Endothelial cell of umbilical vein (primary cell): ENCODE results near the gene FAM120A. TPM values are rescaled to one million over a fixed set of nuclear protein-coding genes. Genes with fewer than 3 reads are reported as not detected.

ENCODE experiments used
- BruUV-seq: library from RNA; stranded (reverse); fragments of 400-500 nt; replicated peaks from 2 replicates; lab custom pipeline; 2021; lab: Mats Ljungman, UMichigan
- CTCF ChIA-PET: fragments of 300-600, 350-600 bp; sonication (Branson Sonifier 250); formaldehyde crosslinking; loops from one replicate; lab custom pipeline; 2021; ENCODE audit warnings: antibody characterized with exemption, inconsistent platforms; lab: Charles Lee
- POLR2A ChIA-PET: fragments of 300-600, 350-600 bp; sonication (Branson Sonifier 250); formaldehyde crosslinking; loops from one replicate; lab custom pipeline; 2021; ENCODE audit warnings: antibody characterized with exemption, inconsistent platforms; lab: Charles Lee
- DNase-seq: peaks from one replicate; pipeline ENCODE4 v3.0.0-alpha.2; 2011; ENCODE audit warnings: low read depth, low spot score
- FAIRE-seq: peaks from 2 replicates; lab custom pipeline; 2011; peaks lifted over from hg19 to GRCh38; lab: Jason Lieb, UNC
- H2AFZ ChIP-seq: 2 replicates; pipeline ENCODE4 v1.6.0; 2012; ENCODE audit warnings: low read depth, low read length, control low read depth, inconsistent platforms
- H3K27ac ChIP-seq: 2 replicates; pipeline ENCODE4 v1.5.1; 2011; ENCODE audit warnings: low read depth, mild to moderate bottlenecking, control low read depth, low read length, moderate library complexity; ENCODE audit not compliant: insufficient read depth
- H3K27me3 ChIP-seq, 2 experiments: 2 replicates each; pipeline versions ENCODE4 v1.6.0 to v1.6.1; 2011; ENCODE audit warnings: low read length in 2 of 2, mixed read lengths in 1 of 2; ENCODE audit not compliant: control insufficient read depth in 2 of 2, insufficient read depth in 2 of 2
- H3K36me3 ChIP-seq, 2 experiments: 2 replicates in 1 of 2; 3 replicates in 1 of 2; pipeline ENCODE4 v1.5.1; 2011; ENCODE audit warnings: low read length in 2 of 2, mild to moderate bottlenecking in 1 of 2, moderate library complexity in 1 of 2; ENCODE audit not compliant: control insufficient read depth in 2 of 2, insufficient read depth in 2 of 2; ENCODE audit errors: extremely low read depth in 1 of 2
- H3K4me1 ChIP-seq: 3 replicates; pipeline ENCODE4 v1.5.1; 2011; ENCODE audit warnings: mild to moderate bottlenecking, low read length; ENCODE audit not compliant: control insufficient read depth, insufficient read depth; ENCODE audit errors: extremely low read depth
- H3K4me2 ChIP-seq: 2 replicates; pipeline ENCODE4 v1.6.1; 2011; ENCODE audit warnings: low read length, control low read depth, mixed read lengths; ENCODE audit not compliant: insufficient read depth
- H3K4me3 ChIP-seq, 3 experiments: fragments of 200-600 bp in 1 of 3; sonication (generic), shearing (Covaris generic) in 1 of 3; replicated peaks in 1 of 3; 2 replicates each; pipeline ENCODE4 v1.5.1; 2011 to 2016; ENCODE audit warnings: control low read depth in 3 of 3, low read length in 3 of 3, mild to moderate bottlenecking in 2 of 3, inconsistent platforms in 1 of 3, low read depth in 1 of 3, moderate library complexity in 1 of 3; ENCODE audit not compliant: insufficient read depth in 1 of 3
- H3K79me2 ChIP-seq: 2 replicates; pipeline ENCODE4 v1.6.0; 2012; ENCODE audit warnings: low read length, inconsistent platforms; ENCODE audit not compliant: control insufficient read depth, insufficient read depth
- H3K9ac ChIP-seq: replicated peaks from 2 replicates; pipeline ENCODE3; 2011; ENCODE audit warnings: low read length, control low read depth; ENCODE audit not compliant: insufficient read depth; ENCODE audit errors: extremely low read depth
- H3K9me1 ChIP-seq: replicated peaks from 3 replicates; pipeline ENCODE4 v1.6.0; 2011; ENCODE audit warnings: mild to moderate bottlenecking, low read length; ENCODE audit not compliant: control insufficient read depth, insufficient read depth; ENCODE audit errors: extremely low read depth
- H3K9me3 ChIP-seq: replicated peaks from 2 replicates; pipeline ENCODE4 v1.5.1; 2012; ENCODE audit warnings: low read length, inconsistent platforms; ENCODE audit not compliant: control insufficient read depth, insufficient read depth
- H4K20me1 ChIP-seq: replicated peaks from 2 replicates; pipeline ENCODE3; 2011; ENCODE audit warnings: mild to moderate bottlenecking, low read length; ENCODE audit not compliant: control insufficient read depth, insufficient read depth; ENCODE audit errors: extremely low read depth
- CTCF ChIP-seq, 2 donors: IDR thresholded peaks; 1 replicate in 1 of 2; 2 replicates in 1 of 2; pipeline ENCODE4 v1.5.1; 2011; ENCODE audit warnings: low read length in 2 of 2, mild to moderate bottlenecking in 2 of 2, moderate library complexity in 2 of 2, control low read depth in 1 of 2, inconsistent platforms in 1 of 2, low read depth in 1 of 2; ENCODE audit not compliant: insufficient read depth in 1 of 2; ENCODE audit errors: extremely low read depth in 1 of 2
- EZH2 ChIP-seq: IDR thresholded peaks from 2 replicates; pipeline ENCODE4 v1.6.1; 2012; ENCODE audit warnings: borderline replicate concordance, low read depth, mild to moderate bottlenecking, moderate library complexity, low read length, inconsistent platforms; ENCODE audit not compliant: severe bottlenecking
- FOS ChIP-seq: IDR thresholded peaks from 2 replicates; pipeline ENCODE4 v1.6.1; 2011; ENCODE audit warnings: mild to moderate bottlenecking, low read length, moderate library complexity, borderline replicate concordance; ENCODE audit not compliant: insufficient read depth
- GATA2 ChIP-seq: IDR thresholded peaks from 2 replicates; pipeline ENCODE4 v1.7.0; 2011; ENCODE audit warnings: low read depth, mild to moderate bottlenecking, moderate library complexity, mixed read lengths, low read length; ENCODE audit not compliant: insufficient read length, insufficient read depth
- JUN ChIP-seq: IDR thresholded peaks from 2 replicates; pipeline ENCODE4 v1.6.1; 2011; ENCODE audit warnings: borderline replicate concordance, low read depth; ENCODE audit not compliant: insufficient read length, insufficient read depth
- MAX ChIP-seq: IDR thresholded peaks from 2 replicates; pipeline ENCODE4 v1.6.1; 2011; ENCODE audit not compliant: insufficient read depth, insufficient read length
- MYC ChIP-seq: IDR thresholded peaks from one replicate; pipeline ENCODE4 v1.6.1; 2011; ENCODE audit warnings: mild to moderate bottlenecking, low read depth, low read length
- POLR2A ChIP-seq: IDR thresholded peaks from 2 replicates; pipeline ENCODE4 v1.6.1; 2012; ENCODE audit warnings: low read depth, mild to moderate bottlenecking, control low read depth, low read length
- POLR2AphosphoS5 ChIP-seq: IDR thresholded peaks from 2 replicates; pipeline ENCODE4 v1.6.1; 2012; ENCODE audit warnings: low read depth, mild to moderate bottlenecking, control low read depth, low read length, moderate library complexity; ENCODE audit not compliant: insufficient read depth
- dilution Hi-C: fragments of 300-500 bp; cut with MboI; formaldehyde crosslinking; loops from one replicate; pipeline ENCODE4 v1.15.0; 2019; ENCODE audit warnings: low sequenced_read_pairs; ENCODE audit not compliant: extremely low pct_ligation_motif_present
- intact Hi-C: fragments of 100-400 bp; cut with micrococcal nuclease; formaldehyde crosslinking; loops from one replicate; pipeline ENCODE4 v1.10.0; 2022
- polyA plus RNA-seq, 4 experiments: library from polyadenylated mRNA; depleted of rRNA in 3 of 4; stranded (reverse) in 3 of 4; unstranded in 1 of 4; fragments of >200 nt; gene quantifications; 2 replicates each; pipeline versions ENCODE4 v1.2.1 to v1.2.3, GENCODE V29; 2011 to 2012; ENCODE audit warnings: missing spikeins in 1 of 4
- total RNA-seq: library from RNA; stranded (reverse); gene quantifications from 2 replicates; pipeline ENCODE4 v1.2.3, GENCODE V29; 2021

The FAM120A gene
- total and polyA plus RNA-seq, 2 donors (not counting 3 experiments of a cell fraction or from before 2014, with no cell fraction given): 66.8 to 126 TPM

GRCh38 chr9:93577975-93578682 is 126.6 kb downstream of the FAM120A start:
- Histone ChIP-seq H3K27ac (no peak overlapping the region), H3K4me1 (peaks cover 13% of the 10 kb centered on the region), H3K9ac (no peak overlapping the region), H3K36me3 (no peaks in the 10 kb centered on the region), H3K9me3 (no peaks in the 10 kb centered on the region), H3K79me2 (peaks cover 35% of the 10 kb centered on the region), H3K4me2 (peak overlapping the region; percentile 88), H2AFZ (no peak overlapping the region), H4K20me1 (no peaks in the 10 kb centered on the region), H3K9me1 (no peaks in the 10 kb centered on the region), H3K4me3 (peak overlapping the region in 2 of 3 experiments; percentile 67 to 70), H3K27me3 (no peaks in the 10 kb centered on the region)
- dilution Hi-C loops: no loop called here
- TF ChIP-seq JUN (no peak), POLR2A (no peak), GATA2 (no peak), FOS (no peak), MYC (no peak), EZH2 (no peak), CTCF (IDR thresholded peaks at IDR 0.05; ENCODE audit: extremely low read depth in 1 of 2, insufficient read depth in 1 of 2, low read depth in 1 of 2, low read length in 2 of 2) (no peak), POLR2AphosphoS5 (no peak), MAX (no peak)
- CTCF ChIA-PET: interaction anchor here (1.1 to 3.2 kb wide), 2 partner anchors 10 to 12 kb away, joined by 3 to 22 read pairs; no protein-coding TSS in a partner anchor
- peak; percentile 21 for DNase-seq
- no peak for FAIRE-seq
- POLR2A ChIA-PET: no interaction called here
- intact Hi-C loops: no loop called here
- TSS peak; percentile 15 for BruUV-seq
